SK-N-SH (cell line): ENCODE results near the gene GAS6. TPM values are rescaled to one million over a fixed set of nuclear protein-coding genes. Genes with fewer than 3 reads are reported as not detected.

Experiments
- CTCF ChIA-PET: fragments of 300-600, 350-600 bp; formaldehyde crosslinking; extraction: SDS; loops from one replicate; lab custom pipeline; 2021; lab: Yijun Ruan, JAX
- POLR2A ChIA-PET: fragments of 350-600 bp; sonication (Branson Sonifier 250); formaldehyde crosslinking; extraction: SDS; loops from one replicate; lab custom pipeline; 2020; ENCODE audit warnings: antibody characterized with exemption, inconsistent platforms; lab: Yijun Ruan, JAX
- DNase-seq: peaks from one replicate; pipeline ENCODE4 v3.0.0; 2012
- H2AFZ ChIP-seq: fragments of 200-600 bp; sonication (generic); 2 replicates; pipeline ENCODE4 v1.8.1; 2016; ENCODE audit warnings: antibody characterized with exemption, mild to moderate bottlenecking, low read depth
- H3F3A ChIP-seq: fragments of 200-600 bp; sonication (generic); replicated peaks from 2 replicates; pipeline ENCODE3; 2016; ENCODE audit warnings: antibody characterized with exemption, mild to moderate bottlenecking; ENCODE audit not compliant: insufficient read depth
- H3K27ac ChIP-seq, 2 experiments: fragments of 200-500 bp in 1 of 2; fragments of 200-600 bp in 1 of 2; sonication (Bioruptor generic) in 1 of 2; sonication (generic), shearing (Covaris generic) in 1 of 2; 2 replicates each; pipeline versions ENCODE4 v1.5.1 to v1.6.1; 2014 to 2016; ENCODE audit warnings: low read depth in 2 of 2, inconsistent platforms in 1 of 2, low read length in 1 of 2, mild to moderate bottlenecking in 1 of 2, mixed read lengths in 1 of 2
- H3K27me3 ChIP-seq: fragments of 200-600 bp; sonication (generic), shearing (Covaris generic); 2 replicates; pipeline ENCODE4 v1.6.1; 2016; ENCODE audit warnings: mixed run types; ENCODE audit not compliant: insufficient read depth
- H3K36me3 ChIP-seq, 2 experiments: fragments of 200-500 bp in 1 of 2; fragments of 200-600 bp in 1 of 2; sonication (Bioruptor generic) in 1 of 2; sonication (generic) in 1 of 2; replicated peaks in 1 of 2; 2 replicates each; pipeline versions ENCODE3 to v1.5.1; 2014 to 2016; ENCODE audit warnings: low read length in 1 of 2, mild to moderate bottlenecking in 1 of 2; ENCODE audit not compliant: insufficient read depth in 2 of 2, control insufficient read depth in 1 of 2
- H3K4me1 ChIP-seq, 2 experiments: fragments of 200-500 bp in 1 of 2; fragments of 200-600 bp in 1 of 2; sonication (Bioruptor generic) in 1 of 2; sonication (generic), shearing (Covaris generic) in 1 of 2; 2 replicates each; pipeline versions ENCODE4 v1.5.1 to v1.6.1; 2014 to 2016; ENCODE audit warnings: low read depth in 1 of 2, low read length in 1 of 2, mixed run types in 1 of 2; ENCODE audit not compliant: insufficient read depth in 2 of 2, control insufficient read depth in 1 of 2
- H3K4me2 ChIP-seq: fragments of 200-600 bp; sonication (generic), shearing (Covaris generic); 2 replicates; pipeline ENCODE4 v1.6.1; 2017; ENCODE audit warnings: mixed run types
- H3K4me3 ChIP-seq, 2 experiments: fragments of 200-500 bp in 1 of 2; fragments of 200-600 bp in 1 of 2; sonication (Bioruptor generic) in 1 of 2; sonication (generic), shearing (Covaris generic) in 1 of 2; 2 replicates each; pipeline versions ENCODE4 v1.5.1 to v1.8.1; 2014 to 2016; ENCODE audit warnings: low read depth in 2 of 2, inconsistent platforms in 1 of 2, low read length in 1 of 2, mild to moderate bottlenecking in 1 of 2, mixed read lengths in 1 of 2, moderate library complexity in 1 of 2
- H3K79me2 ChIP-seq: fragments of 200-600 bp; sonication (generic); 2 replicates; pipeline ENCODE4 v1.8.1; 2017; ENCODE audit warnings: mild to moderate bottlenecking; ENCODE audit not compliant: insufficient read depth
- H3K9ac ChIP-seq: fragments of 200-600 bp; sonication (generic); 2 replicates; pipeline ENCODE4 v1.6.1; 2017; ENCODE audit warnings: mixed run types
- H3K9me2 ChIP-seq: fragments of 200-600 bp; sonication (generic); 2 replicates; pipeline ENCODE4 v1.6.1; 2017; ENCODE audit warnings: mixed run types
- H3K9me3 ChIP-seq: fragments of 200-600 bp; sonication (generic); 2 replicates; pipeline ENCODE4 v1.6.1; 2017; ENCODE audit warnings: mixed run types, mild to moderate bottlenecking, moderate library complexity
- H4K20me1 ChIP-seq: fragments of 200-600 bp; sonication (generic); 2 replicates; pipeline ENCODE4 v1.6.1; 2017; ENCODE audit warnings: mild to moderate bottlenecking, mixed run types; ENCODE audit not compliant: insufficient read depth
- CHD2 ChIP-seq: fragments of 150-350 bp; IDR thresholded peaks from 2 replicates; pipeline ENCODE4 v1.6.1; 2018; ENCODE audit warnings: low read length; ENCODE audit not compliant: partially characterized antibody
- CTCF ChIP-seq: fragments of 200-600 bp; sonication (generic); IDR thresholded peaks from 2 replicates; pipeline ENCODE4 v1.6.1; 2017; ENCODE audit warnings: antibody characterized with exemption, mild to moderate bottlenecking, moderate library complexity
- EP300 ChIP-seq, 2 experiments: IDR thresholded peaks; 2 replicates each; pipeline versions ENCODE4 v1.4.0 to v1.6.1; 2012; ENCODE audit warnings: borderline replicate concordance in 1 of 2, low read depth in 1 of 2, low read length in 1 of 2
- FOXJ3 ChIP-seq: sonication (generic); formaldehyde crosslinking; IDR thresholded peaks from 2 replicates; pipeline ENCODE4 v1.5.1; 2020; ENCODE audit warnings: mild to moderate bottlenecking, missing genetic modification reagents
- JUND ChIP-seq: IDR thresholded peaks from 2 replicates; pipeline ENCODE4 v1.4.0; 2012
- MAX ChIP-seq: IDR thresholded peaks from 2 replicates; pipeline ENCODE4 v1.4.0; 2012; ENCODE audit warnings: low read depth
- MXI1 ChIP-seq: IDR thresholded peaks from 2 replicates; pipeline ENCODE4 v1.6.1; 2012; ENCODE audit warnings: mild to moderate bottlenecking, low read depth, low read length, improper control_type of control experiment
- POLR2AphosphoS5 ChIP-seq: IDR thresholded peaks from 2 replicates; pipeline ENCODE4 v1.6.1; 2012; ENCODE audit warnings: low read depth, low read length
- TCF12 ChIP-seq: IDR thresholded peaks from 2 replicates; pipeline ENCODE4 v1.4.0; 2012
- TEAD4 ChIP-seq: IDR thresholded peaks from 2 replicates; pipeline ENCODE4 v1.4.0; 2012; ENCODE audit warnings: mild to moderate bottlenecking, borderline replicate concordance; ENCODE audit not compliant: insufficient read depth
- USF1 ChIP-seq: IDR thresholded peaks from 2 replicates; pipeline ENCODE4 v1.4.0; 2012; ENCODE audit warnings: low read depth, borderline replicate concordance
- USF2 ChIP-seq: fragments of 150-350 bp; IDR thresholded peaks from 2 replicates; pipeline ENCODE4 v1.6.1; 2017; ENCODE audit warnings: antibody characterized with exemption, low read length, low read depth, borderline replicate concordance
- WGBS: methylation state at CpG from one replicate; pipeline ENCODE4 v1.1.6; 2017; ENCODE audit warnings: low lambda C conversion rate; 5-methylcytosine and 5-hydroxymethylcytosine counted together
- polyA plus RNA-seq, 3 experiments: library from polyadenylated mRNA; depleted of rRNA; stranded (reverse); fragments of >200 nt; gene quantifications; 2 replicates each; pipeline ENCODE4 v1.2.3, GENCODE V29; 2012

GAS6 gene
- polyA plus RNA-seq, 1 of the 3 experiments (the other 2 are of a cell fraction), result 380 TPM

- Histone ChIP-seq H3F3A (peaks cover 13% of the 10 kb centered on the region), H3K36me3 (peaks cover 4 to 10% of the 10 kb centered on the region in 2 experiments), H3K4me2 (no peak overlapping the region), H3K79me2 (peaks cover 100% of the 10 kb centered on the region), H2AFZ (no peak overlapping the region), H3K4me1 (peaks cover 12 to 27% of the 10 kb centered on the region in 2 experiments; a peak in 2 of 4 replicates), H4K20me1 (peaks cover 66% of the 10 kb centered on the region), H3K9me2 (no peaks in the 10 kb centered on the region), H3K27ac (no peak overlapping the region), H3K9me3 (no peaks in the 10 kb centered on the region), H3K9ac (no peak overlapping the region), H3K4me3 (no peak overlapping the region), H3K27me3 (no peaks in the 10 kb centered on the region)
- no peak for DNase-seq
- ChIA-PET POLR2A (no interaction called here), CTCF (no interaction called here)
- TF ChIP-seq TEAD4 (no peak), USF2 (no peak), CHD2 (no peak), MXI1 (no peak), TCF12 (no peak), FOXJ3 (CRISPR knock-in tag) (no peak), MAX (no peak), CTCF (no peak), USF1 (no peak), EP300 (IDR thresholded peaks at IDR 0.05; ENCODE audit: borderline replicate concordance in 1 of 2, low read depth in 1 of 2, low read length in 1 of 2) (no peak)
- 94% methylated on average over 14 of the region's 23 CpGs for WGBS
Measured at GRCh38 chr13:113851826-113852535, 11.9 kb downstream of the GAS6 start.

- ChIA-PET CTCF (no interaction called here), POLR2A (no interaction called here)
- H3K9ac ChIP-seq, result no peak overlapping the region
- peaks cover 100% of the 10 kb centered on the region for H3K79me2 ChIP-seq
- H3F3A ChIP-seq, result peaks cover 11% of the 10 kb centered on the region
- H3K36me3 ChIP-seq, result peaks cover 10% of the 10 kb centered on the region in 2 experiments
- no peaks in the 10 kb centered on the region for H3K27me3 ChIP-seq
- H3K4me1 ChIP-seq, result peaks cover 9 to 23% of the 10 kb centered on the region in 2 experiments; a peak in 2 of 4 replicates
- TF ChIP-seq JUND (no peak), POLR2AphosphoS5 (0 out of 2 replicates have a peak, but pooled peaks have one; percentile 10), USF1 (no peak)
- H3K4me3 ChIP-seq, result no peak overlapping the region
- peaks cover 61% of the 10 kb centered on the region for H4K20me1 ChIP-seq
- WGBS, result 100% methylated on average over 1 of the region's 1 CpG
- no peak for DNase-seq
- no peaks in the 10 kb centered on the region for H3K9me3 ChIP-seq
- H3K27ac ChIP-seq, result no peak overlapping the region
- H3K9me2 ChIP-seq, result no peaks in the 10 kb centered on the region
- no peak overlapping the region for H3K4me2 ChIP-seq
- H2AFZ ChIP-seq, result no peak overlapping the region
Measured at GRCh38 chr13:113851480-113851803, 12.4 kb downstream of the GAS6 start.
